ENCODE data around the gene VDAC2.
"Not testable (repeated sequence)": the region's sequence is repeated elsewhere in the genome, so short reads cannot be mapped to it uniquely, and the experiment has no call there.

Gene VDAC2, protein sequence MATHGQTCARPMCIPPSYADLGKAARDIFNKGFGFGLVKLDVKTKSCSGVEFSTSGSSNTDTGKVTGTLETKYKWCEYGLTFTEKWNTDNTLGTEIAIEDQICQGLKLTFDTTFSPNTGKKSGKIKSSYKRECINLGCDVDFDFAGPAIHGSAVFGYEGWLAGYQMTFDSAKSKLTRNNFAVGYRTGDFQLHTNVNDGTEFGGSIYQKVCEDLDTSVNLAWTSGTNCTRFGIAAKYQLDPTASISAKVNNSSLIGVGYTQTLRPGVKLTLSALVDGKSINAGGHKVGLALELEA

DNA sequence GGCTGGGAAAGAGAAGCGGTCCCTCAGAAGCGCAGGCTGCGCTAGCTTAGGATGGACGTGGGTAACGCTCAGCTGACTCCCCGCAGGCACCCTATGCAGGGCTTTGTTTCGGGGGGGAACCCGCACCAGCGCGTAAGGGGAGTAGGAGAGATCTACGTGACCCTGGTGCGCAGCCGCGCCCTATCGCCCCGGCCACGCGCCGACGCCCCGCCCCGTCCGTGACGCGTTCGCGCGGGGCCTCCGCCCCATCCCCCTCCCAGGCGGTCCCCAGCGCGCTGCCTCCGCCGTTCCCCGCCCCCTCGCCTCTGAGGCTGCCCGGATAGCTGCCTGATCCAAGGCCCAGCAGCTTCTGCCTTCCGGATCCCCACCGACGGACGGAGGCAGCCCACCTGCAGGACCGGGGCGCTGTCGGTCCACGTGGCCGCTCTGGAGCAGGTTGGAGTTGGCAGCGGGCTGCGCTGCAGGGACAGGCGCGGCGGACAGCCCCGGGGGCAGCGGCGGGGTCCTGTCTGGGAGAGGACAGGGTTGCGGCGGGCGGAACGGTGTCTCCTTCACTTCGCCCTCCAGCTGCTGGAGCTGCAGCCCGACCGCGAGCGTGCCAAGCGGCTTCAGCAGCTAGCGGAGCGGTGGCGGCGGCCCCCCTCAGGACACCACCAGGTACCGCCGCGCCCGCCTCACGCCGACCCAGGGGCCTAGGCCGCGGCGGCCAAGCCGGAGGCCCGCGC is at the start of gene VDAC2:
Gene VDAC2, plus strand, starts transcription at position 515 of the 725 bp plus-strand sequence. CDS start 363 bp downstream, outside the sequence.
- H3K27ac ChIP-seq: peak within 1 kb of the TSS; percentile 95
- no peak for DNase-seq (ENCODE audit: low read depth, low spot score)

DNA sequence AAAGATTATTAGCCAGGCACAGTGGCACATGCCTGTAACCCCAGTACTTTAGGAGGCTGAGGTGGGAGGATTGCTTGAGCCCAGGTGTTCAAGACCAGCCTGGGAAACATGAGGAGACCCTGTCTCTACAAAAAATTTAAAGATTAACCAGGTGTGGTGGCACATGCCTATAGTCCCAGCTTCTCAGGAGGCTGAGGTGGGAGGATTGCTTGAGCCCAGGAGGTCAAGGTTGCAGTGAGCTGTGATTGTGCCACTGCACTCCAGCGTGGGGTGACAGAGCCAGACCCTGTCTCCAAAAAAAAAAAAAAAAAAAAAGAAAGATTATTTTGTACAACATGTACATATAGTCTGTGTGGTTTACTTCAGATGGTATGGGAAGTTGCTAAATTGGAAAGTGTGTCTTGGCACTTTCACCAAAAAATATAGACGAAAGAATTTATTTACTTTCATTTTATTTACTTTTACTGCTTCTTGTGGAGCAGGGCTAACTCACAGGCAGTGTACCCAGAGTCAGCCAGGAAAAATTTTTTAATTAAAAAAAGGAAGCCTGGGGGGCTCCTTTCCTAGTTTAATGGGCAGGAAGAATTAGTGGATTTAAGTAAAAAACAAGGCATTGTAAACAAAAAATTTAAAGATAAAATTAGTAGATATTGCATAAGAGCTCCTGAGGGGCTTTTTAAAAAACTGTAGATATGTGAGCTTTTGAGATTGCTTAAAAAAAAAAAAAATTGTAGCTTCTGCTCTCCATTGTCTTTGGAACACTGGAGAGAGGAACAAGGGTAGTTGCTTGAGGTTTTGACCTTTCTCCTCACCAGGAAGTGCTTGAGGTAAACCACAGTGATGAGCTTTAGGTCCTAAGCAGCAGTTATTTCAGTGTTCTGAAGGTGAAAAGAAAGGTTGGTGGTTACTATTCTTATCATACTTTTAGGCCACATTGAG is 44.6 kb upstream of the VDAC2 start:
- DNase-seq (ENCODE audit: low read depth, low spot score): no peak
- no peak overlapping the region for H3K27ac ChIP-seq

DNA sequence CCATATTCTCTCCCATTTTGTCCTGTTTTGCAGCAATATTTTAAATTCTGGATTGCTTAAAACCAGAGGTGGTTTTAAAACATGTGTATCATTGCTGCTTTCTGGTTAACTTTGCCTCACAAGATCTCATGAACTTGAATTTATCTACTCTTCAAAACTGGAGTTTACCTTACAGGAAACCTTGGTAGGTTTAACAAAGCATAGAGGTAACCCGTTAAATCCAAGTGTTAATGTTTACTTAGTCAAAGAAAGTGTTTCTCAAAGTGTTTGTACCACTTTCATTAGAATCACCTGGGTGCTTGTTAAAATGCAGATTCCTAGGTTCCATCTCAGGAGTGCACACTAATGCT is 44.0 kb upstream of the VDAC2 start:
- H3K27ac ChIP-seq: no peak overlapping the region

DNA sequence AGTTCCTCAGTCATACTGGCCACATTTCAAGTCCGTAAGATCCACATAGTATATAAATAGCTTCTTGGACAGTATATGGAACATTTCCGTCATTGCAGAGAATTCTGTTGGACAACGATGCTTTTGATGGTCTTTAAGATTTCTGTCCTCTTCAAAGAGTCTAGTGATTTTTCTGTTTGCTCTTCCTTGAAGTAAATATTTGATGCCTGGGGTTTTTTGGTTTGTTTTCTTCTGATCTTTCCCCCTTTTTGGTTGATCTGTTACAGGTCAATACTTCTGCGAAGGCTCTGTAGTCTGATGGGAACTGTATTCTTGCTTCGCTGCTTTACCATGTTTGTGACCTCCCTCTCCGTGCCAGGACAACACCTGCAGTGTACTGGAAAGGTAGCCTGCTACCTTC is 42.3 kb upstream of the VDAC2 start:
- no peak overlapping the region for H3K27ac ChIP-seq
- no peak for DNase-seq (ENCODE audit: low read depth, low spot score)

More for the DNA sequence above, 44.0 kb upstream of the VDAC2 start:
- DNase-seq (ENCODE audit: low read depth, low spot score): no peak

DNA sequence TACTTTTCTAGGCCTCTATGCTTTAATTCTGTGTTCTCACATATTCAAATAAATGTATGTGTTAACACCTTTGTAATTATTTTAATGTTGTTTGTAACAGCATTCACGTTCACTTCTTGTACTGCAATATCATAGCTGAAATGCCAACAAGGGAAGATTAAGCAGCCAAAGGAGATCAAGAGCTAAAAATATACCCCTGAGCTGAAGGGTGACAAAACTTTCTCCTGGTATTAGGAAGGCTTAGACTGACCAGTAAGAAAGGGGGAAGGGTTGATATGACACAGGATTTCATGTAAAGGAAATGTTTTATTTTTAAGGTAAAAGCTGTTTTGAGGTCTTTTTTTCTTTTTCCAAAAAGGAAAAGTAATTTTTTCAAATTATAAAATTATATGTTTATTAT is 40.4 kb upstream of the VDAC2 start:
- no peak for DNase-seq (ENCODE audit: low read depth, low spot score)
- H3K27ac ChIP-seq: no peak overlapping the region

DNA sequence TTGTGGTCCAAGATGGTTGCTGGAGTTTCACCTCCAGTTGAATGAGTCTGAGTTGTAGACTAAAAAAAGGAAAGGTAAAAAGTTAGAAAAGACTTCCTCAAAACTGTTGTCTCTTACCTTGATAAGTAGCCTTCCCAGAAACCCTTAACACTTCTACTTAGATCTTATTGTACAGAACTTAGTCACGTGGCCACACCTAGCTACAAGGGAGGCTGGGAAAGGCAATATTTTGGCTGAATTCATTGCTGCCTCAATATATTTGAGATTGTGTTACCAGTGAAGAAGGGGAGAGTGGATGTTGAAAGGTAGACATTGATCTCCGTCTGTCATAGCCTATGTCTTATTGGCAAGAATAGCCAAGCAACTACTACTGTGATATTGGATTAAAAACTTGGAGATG is 35.5 kb upstream of the VDAC2 start:
- no peak for DNase-seq (ENCODE audit: low read depth, low spot score)
- H3K27ac ChIP-seq: no peak overlapping the region

DNA sequence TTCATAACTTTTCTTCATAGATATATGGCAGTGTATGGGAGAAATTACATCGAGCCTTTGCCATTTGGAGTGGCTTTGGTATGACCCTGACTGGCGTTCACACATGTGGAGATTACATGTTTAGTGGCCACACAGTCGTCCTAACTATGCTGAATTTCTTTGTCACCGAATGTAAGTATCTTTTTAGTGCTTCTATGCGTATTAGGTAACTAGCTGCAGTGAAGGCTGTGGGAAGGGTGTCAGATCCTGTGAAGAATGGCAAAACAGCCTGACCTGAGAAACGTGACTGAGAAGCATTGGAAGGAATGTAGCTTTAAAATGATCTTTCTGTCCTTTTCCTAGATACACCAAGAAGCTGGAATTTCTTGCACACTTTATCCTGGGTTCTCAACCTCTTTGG is 34.5 kb upstream of the VDAC2 start:
- DNase-seq (ENCODE audit: low read depth, low spot score): no peak
- H3K27ac ChIP-seq: no peak overlapping the region

DNA sequence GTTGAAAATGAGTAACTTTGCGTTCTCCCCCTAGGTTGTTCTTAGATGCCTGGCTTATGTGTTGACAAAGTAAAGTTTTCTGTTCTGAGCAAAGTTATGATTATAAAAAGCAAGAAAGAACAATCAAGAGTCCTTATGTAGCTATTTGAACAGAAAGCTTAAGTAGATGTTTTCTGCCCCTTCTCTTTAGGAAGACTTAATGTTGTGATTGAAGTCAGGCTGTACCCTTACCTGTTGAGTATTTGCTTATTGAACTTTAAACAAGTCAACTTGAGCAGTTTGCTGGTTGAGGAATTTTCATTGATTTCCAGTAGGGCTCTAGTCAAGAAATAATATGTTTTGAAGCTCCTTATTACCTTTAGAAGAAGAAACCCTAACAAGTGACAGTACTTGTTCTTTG is 33.9 kb upstream of the VDAC2 start:
- DNase-seq (ENCODE audit: low read depth, low spot score): no peak
- no peak overlapping the region for H3K27ac ChIP-seq

DNA sequence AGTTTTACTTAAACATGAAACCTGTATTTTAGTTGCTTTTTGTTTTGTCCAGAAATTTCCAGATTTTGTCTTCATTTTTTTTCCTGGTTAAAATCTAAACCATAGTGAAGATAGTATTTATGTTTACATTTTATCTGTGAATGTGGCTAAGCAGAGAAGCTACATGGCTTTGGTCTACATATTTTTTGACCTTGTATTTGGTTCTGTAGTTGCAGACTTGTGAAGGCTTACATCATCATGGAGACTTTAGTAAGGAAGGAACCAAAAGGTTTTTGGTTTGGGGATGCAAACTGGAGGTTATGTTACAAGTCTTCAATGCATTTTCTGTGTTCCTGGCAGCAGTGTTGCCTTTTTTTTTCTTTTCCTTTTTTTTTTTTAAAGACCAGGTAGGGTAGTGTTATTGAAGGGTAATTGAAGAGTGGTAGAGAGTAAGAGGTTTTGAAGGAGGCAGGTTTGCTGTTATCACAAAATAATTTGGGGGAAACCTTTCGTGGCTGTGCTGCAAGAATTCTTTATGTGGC is 30.9 kb upstream of the VDAC2 start:
- H3K27ac ChIP-seq: no peak overlapping the region
- DNase-seq (ENCODE audit: low read depth, low spot score): no peak

DNA sequence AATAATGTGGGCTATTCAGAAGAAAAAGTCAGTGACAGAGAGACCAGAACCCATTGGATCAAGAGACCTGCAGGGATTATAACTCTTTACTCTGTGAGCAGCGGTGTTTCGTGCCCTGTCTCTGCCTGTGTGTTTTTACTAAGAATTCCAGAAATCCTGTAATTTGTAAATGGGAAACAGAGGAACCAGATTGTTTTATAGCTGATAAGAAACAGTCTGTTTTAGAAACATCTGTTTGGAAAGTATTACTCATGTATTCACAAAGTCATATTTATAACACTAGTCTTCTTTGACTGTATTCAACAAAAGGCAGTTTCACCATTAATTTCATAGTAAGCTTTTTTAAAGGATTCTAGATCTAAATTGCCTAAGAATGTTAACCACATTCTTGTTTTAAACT is 30.0 kb upstream of the VDAC2 start:
- no peak overlapping the region for H3K27ac ChIP-seq
- DNase-seq (ENCODE audit: low read depth, low spot score): no peak

DNA sequence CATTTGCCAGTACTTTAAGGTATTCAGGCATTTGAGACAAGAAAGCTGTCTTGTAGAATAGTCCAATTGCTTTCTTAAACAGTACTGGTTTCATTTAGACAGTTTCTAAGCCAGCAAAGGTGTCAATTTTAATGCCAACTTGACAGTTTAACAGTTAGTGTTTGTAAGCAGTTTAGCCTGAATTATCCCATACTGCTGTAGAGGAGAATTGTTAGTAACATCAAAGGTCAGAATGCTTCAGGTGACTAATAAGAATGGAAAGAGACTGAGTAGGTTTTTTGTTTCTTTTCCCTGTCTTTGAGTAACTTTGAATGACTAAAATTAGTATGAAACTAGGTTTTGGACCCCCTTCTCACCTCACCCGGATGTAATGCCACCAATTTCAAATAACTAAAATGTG is 29.5 kb upstream of the VDAC2 start:
- no peak overlapping the region for H3K27ac ChIP-seq
- DNase-seq (ENCODE audit: low read depth, low spot score): no peak

DNA sequence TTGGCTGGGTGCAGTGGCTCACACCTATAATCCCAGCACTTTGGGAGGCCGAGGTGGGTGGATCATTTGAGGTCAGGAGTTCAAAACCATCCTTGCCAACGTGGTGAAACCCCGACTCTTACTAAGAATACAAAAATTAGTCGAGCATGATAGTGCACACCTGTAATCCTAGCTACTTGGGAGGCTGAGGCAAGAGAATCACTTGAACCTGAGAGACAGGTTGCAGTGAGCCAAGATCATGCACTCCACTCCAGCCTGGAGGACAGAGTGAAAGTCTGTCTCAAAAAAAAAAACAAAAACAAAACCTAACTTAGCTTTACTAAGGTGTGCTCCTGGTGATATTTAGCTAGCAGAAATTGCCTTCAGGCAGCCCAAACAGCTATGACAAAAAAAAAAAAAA is 24.3 kb upstream of the VDAC2 start:
- DNase-seq (ENCODE audit: low read depth, low spot score): no peak
- no peak overlapping the region for H3K27ac ChIP-seq

DNA sequence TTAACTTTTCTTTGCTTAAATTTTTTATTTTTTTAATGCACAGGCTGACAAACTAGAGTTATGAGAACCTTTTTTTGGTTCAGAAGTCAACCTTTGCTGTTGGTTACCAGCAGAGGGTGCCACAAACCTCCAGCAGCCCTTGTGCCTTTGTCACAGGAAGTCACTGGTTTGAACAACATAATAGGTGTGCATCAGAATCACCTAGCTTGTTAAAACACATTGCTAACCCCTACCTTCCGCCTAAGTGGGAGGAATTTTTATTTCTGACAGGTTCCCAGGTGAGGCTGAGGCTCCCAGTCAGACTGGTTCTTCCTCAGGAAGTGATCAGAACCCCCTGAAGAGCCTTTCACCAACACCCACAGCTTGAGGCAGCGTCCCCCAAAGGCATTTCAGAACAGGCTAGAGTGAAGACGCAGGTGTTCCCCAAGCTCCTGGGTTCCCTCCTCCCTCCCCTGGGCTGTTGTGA is 22.6 kb upstream of the VDAC2 start:
- DNase-seq (ENCODE audit: low read depth, low spot score): peak; percentile 79
- peak overlapping the region; percentile 79 for H3K27ac ChIP-seq

DNA sequence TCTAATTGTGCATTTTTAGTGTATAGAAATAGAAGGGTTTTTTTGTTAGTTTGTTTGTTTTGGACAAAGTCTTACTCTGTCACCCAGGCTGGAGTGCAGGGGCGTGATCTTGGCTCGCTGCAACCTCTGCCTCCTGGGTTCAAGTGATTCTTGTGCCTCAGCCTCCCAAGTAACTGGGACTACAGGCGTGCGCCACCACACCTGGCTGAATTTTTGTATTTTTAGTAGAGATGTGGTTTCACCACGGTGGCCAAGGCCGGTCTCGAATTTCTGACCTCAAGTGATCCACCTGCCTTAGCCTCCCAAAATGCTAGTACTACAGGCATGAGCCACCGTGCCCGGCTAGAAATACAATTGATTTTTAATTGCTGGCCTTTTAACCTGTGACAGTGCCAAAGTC is 22.1 kb upstream of the VDAC2 start:
- H3K27ac ChIP-seq: peak overlapping the region; percentile 79
- not testable (repeated sequence) for DNase-seq (ENCODE audit: low read depth, low spot score)

DNA sequence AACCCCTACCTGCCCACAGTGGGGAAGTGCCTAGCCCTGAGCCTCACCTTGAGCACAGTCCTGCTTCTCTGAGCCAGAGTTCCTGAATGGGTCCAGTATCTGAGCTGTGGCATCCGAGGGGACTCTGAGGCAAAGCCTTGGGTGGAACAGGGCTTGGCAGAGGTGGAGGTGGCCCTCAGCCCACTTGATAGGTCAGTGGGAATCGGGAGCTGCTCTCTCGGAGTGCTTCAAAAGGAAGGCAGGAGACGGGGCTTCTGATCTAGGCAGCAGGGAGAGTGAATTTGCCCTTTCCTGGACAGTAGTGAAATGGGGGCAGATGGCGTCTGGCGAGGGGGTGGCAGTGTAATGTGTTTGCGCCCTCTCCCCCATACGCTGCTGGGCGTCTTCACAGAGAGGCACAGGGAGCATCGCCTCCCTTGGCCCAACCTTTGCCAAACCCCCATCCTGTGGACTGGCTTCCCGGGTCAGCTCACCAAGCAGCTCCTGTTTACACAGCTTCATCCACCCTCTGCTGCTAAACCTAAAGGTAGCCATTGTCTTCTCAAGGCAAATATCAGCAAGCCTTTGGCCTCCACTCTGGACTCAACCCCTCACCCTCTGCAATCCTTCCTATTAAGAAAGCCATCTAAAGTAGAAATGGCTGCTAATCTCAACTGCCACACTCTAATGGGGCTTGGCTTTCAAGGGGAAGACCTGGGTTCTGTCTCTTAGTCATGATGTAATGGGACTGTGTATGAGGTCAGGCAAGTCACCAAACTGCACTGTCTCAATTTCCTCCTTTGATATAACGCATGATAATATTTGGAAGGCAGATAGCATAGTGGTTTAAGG is 21.1 kb upstream of the VDAC2 start:
- DNase-seq (ENCODE audit: low read depth, low spot score): no peak

DNA sequence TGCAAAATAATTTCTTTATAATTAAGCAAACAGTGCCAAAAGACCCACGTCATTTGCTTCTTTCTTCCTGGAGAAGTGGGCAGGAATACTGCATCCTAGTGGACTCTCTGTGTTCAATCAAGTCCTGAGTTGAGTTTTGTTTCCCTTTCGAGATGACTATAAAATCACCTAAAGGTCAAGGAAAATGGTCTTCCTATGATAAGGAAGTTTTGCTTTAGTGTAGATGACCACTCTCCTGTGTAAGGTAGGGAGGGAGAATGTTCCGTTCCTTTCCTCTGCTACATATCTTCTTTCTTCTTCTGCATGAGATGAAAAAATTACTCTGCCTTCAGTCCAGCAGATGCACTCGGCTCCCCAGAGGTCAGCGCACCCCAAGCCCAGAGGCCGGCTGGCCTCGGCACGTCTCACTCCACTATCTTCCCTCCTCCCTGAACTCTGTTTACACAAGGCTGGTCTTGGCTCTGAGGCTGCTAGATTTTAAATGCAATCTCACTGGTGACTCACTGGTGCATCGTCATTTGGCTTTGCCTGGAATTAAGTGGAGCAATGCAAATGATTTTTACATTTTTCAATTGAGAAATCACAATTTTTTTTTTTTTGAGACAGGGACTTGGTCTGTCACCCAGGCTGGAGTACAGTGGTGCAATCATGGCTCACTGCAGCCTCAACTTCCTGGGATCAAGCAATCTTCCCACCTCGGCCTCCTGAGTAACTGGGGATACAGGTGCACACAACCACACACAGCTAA is 18.6 kb upstream of the VDAC2 start:
- peak overlapping the region; percentile 55 for H3K27ac ChIP-seq

More for the DNA sequence above, 21.1 kb upstream of the VDAC2 start:
- H3K27ac ChIP-seq: no peak overlapping the region

DNA sequence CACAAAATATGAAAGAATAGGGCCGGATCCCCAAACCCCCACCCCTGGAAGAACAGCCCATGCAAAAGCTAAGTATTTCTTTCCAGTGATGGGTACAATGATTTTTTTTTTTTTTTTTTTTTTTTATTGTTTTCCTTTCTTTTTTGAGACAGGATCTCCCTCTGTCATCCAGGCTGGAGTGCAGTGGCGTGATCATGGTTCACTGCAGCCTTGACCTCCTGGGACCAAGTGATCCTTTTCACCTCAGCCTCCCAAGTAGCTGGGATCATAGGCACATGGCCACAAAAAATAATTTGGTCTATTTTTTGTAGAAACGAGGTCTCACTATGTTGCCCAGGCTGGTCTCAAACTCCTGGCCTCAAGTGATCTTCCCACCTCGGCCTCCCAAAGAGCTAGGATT is 16.0 kb upstream of the VDAC2 start:
- not testable (repeated sequence) for DNase-seq (ENCODE audit: low read depth, low spot score)
- peak overlapping the region; percentile 29 for H3K27ac ChIP-seq

More for the DNA sequence above, 18.6 kb upstream of the VDAC2 start:
- no peak for DNase-seq (ENCODE audit: low read depth, low spot score)

DNA sequence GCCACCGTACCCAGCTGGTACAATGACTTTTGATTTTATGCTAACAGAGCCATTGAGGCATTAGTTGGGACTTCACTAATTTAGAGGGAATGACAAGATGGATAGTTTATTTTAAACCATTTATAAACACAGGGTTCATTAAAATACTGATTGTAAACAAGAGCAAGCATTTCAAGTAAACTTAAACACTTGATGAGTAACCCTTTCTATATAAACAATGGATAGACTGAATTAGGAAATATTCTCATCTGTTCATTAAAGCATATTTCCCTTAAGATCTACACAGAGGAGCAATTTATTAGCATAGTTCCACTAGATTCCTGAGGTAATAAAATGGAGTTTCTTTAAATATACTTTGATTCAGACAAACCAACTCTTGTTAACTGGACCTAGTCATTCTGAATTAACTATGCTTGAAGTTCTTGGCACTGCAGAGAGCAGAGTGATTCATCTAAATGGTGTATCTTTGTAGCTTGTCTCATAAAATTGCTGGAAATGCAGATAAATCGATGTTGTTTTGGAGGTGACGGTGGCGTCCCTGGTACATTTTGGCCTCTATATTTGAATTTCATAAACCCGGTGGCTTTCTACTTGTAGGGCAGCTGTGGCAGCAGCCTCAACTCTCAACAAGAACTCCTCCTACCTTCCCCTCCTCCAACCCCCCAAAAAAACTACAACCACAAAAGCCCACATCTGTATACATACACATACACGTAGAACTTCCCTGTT is 15.4 kb upstream of the VDAC2 start:
- peak overlapping the region; percentile 29 for H3K27ac ChIP-seq
- DNase-seq (ENCODE audit: low read depth, low spot score): no peak
